GM12865 (cell line): ENCODE measurements around the gene MAP3K3.
A peak's percentile ranks its signal among the peaks of the same experiment; 100 is the strongest.

Experiments used
- DNase-seq: peaks from one replicate; pipeline ENCODE4 v3.0.0; 2010; ENCODE audit warnings: low read depth
- H3K4me3 ChIP-seq: 2 replicates; pipeline ENCODE4 v1.5.1; 2011; ENCODE audit warnings: mild to moderate bottlenecking, low read depth, low read length, control low read depth
- CTCF ChIP-seq: IDR thresholded peaks from 2 replicates; pipeline ENCODE4 v1.5.1; 2011; ENCODE audit warnings: low read length, control low read depth, low read depth, inconsistent platforms; ENCODE audit not compliant: insufficient read depth; ENCODE audit errors: missing control alignments

MAP3K3 gene

GRCh38 chr17:63695889-63696288 lies 73.7 kb downstream of the MAP3K3 start:
- no peak for DNase-seq
- no peak for TF ChIP-seq CTCF
- H3K4me3 ChIP-seq: no peak overlapping the region

DNA sequence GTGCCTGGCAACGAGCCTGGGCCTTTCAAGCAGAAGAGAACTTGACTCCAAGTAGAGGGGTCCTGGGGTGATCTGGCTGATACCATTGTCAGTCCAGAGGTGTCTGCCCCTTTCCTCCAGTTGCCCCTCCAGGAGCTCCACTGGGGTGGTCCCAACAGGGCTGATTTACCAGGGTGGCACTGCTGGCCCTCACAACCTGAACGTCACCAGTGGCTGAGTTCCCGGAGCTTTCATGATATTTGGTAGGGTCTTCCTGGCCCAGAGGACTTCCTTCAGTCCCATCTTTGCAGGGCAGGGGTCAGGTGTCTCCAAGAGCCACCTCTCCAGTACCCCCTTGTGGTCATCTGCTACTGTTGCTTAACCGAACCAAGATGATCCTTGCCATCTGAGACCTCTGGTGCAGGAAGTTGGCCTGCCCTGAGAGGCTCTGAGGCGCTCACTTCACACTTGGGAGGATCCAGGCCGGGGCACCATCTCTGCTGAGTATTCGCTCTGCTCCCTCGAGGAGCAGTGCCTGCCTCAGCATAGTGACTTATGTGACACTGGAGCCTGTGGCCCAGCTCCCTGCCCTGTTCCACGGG lies 74.3 kb downstream of the MAP3K3 start:
- peak; percentile 86 for DNase-seq
- TF ChIP-seq CTCF: peak; percentile 52
- H3K4me3 ChIP-seq: peak overlapping the region; percentile 87

DNA sequence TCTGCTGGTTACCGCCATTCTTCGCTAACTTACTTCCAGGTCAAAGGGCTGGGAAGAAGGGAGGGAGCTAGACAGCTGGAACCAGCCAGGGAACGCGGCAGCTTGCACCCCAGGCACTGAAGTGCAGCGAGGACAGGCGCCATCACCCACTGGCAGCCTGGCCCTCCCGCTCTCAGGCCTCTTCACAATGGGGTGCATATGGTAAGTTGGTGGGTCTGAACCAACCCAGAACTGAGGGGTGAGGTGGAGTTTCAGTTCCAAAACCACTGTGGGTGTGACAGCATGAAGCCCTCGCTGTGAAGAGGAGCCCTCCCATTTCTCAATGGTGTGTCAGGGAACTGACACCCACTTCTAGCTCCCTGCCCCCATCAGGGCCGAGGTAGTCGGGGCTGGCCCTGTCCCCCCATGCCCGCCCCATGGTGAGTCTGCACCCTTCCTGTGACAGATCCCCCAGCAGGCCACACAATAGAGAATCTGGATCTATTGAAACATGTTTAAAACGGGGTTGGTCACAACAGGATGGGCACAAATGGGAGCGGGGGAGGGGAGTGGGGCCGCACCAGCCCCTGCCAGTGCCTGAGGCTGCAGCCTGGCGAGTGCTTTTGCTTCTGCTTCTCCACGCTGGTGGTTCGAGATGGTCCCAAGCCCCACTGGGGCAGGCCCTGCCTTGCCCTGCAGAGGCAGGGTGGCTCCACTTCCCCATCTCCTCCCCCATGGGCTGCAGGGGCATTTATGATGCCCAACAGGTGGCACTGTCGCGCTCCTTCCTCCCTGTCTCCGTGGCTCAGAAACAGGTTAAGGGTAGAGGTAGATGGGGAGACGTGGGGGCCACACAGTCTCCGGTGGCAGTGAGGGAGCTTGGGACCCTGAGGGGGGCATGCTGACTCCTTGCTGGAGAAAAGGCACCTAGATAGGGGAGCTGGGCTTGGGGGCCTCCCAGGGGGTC lies 75.4 kb downstream of the MAP3K3 start:
- TF ChIP-seq CTCF: peak; percentile 75
- DNase-seq: peak; percentile 92
- H3K4me3 ChIP-seq: peak overlapping the region; percentile 87

DNA sequence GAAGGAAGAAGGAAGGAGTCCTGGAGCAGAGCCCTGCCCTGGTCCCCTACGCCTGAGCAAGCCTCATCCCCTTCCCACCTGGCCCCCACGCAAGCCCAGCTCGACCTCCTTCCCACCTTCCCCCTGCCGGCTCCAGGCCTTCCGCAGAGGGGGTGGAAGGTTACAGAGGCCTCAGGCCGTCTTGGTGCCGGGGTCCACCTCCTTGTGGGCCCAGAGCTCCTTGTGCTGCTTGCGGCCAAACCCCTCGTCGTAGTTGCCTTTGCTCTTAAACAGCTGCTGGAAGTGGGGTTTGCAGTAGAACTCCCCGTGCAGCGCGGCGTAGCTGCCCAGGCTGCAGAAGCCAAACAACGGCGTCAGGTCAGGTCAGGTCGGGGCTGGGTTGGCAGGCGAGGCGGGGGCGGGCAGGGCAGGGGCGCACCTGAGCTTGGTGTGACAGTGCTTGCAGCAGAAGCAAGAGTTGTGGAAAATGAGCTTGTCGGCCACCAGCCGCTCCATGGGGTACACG lies 76.2 kb downstream of the MAP3K3 start:
- no peak for DNase-seq
- H3K4me3 ChIP-seq: peak overlapping the region; percentile 87
- TF ChIP-seq CTCF: no peak

DNA sequence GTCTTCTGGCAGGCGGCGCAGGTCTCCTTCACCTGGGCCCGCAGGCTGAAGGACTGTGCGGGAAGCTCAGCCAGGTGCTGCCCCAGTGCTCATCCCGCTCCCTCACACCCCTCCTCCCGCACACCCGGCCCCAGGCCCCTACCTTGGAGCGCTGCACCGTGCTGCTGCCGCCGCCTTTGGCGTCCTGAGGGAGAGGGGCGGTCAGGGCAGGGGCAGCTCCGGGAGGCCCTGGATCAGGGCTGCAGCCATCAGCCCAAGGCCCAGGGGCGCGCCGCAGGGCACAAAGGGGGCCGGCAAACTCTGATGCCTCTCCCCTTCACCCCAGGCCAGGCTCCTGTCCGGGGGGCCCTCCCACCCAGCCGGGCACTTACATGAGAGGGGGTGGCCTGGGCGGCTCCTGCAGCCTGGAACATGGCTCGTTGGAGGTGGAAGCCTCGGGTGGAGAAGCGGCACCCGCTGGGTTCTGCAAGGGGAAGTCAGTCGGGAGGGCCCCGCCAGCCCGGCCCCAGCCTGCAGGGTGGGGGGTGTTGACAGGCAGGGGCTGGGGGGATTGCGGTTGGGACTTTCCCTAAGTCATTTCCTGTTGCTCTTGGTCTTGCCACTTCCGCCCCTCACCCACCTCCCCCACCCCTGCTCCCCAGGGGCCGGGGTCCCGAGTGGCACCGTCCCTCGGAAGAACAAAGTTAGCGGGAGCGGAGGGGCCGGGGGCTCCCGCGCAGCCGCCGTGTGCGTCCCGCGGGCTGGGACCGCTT lies 76.8 kb downstream of the MAP3K3 start:
- TF ChIP-seq CTCF: no peak
- H3K4me3 ChIP-seq: peak overlapping the region; percentile 87
- peak; percentile 95 for DNase-seq

DNA sequence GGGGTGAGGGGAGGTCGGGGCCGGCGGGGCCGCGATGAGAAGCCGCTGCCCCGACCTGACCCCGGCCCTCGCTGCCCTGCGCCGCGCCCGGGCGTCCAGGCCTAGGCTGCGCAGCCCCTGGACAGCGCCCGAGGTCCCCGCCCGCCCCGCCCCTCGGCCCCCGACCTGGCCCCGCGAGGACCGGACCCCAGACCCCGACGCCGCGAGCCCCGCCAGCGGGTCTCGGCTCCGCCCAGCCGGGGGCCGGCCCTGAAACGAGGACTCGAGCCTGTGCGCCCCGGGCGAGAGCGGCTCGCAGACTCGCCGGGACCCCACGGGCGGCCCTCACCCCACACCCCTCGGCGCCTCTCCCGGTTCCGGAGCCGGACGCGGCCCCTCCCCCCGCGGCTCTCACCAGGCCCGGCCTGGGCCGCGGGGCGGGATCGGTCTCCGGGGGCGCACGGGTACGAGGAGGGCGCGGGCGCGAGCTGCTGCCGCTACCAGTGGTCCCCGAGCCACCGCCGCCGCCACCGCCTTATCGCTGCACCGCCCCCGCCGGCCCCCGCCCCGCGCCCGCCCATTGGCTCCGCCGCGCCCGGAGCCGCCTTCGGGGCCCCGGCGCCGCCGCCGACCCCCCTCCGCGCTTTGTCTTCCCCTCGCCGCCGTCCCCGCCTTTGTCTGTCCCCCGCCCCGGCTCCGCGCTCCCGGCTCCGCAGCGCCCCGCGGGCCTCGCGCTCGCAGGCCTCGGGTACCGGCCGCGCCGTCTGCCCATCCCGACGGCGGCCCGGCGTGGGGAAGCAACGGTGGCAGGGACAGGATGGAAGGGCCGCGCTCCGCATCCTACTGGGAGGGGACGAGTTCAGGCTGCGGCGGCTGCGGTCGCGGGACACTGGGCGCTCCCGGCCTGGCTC lies 77.7 kb downstream of the MAP3K3 start, which contains the start of gene LIMD2:
Gene LIMD2, minus strand, starts transcription at position 488 of the 890 bp plus-strand sequence. CDS start 827 bp downstream, outside the sequence.
- TF ChIP-seq CTCF: no peak
- peak; percentile 88 for DNase-seq
- peak within 1 kb of the TSS; percentile 92 for H3K4me3 ChIP-seq
